Body of pancreas (tissue), 4 donors: ENCODE data around the gene SLC16A7. TPM values are rescaled to one million over a fixed set of nuclear protein-coding genes. Genes with fewer than 3 reads are reported as not detected.

Experiments used
- ATAC-seq: fragments of 150-250 bp; one replicate; pipeline ENCODE4 v1.9.1; 2016
- DNase-seq, 4 donors: peaks; one replicate each; pipeline ENCODE4 v3.0.0-alpha.2; 2019
- H3K27ac ChIP-seq, 4 donors: fragments of 200-600 bp; sonication (generic); 1 replicate in 3 of 4; 2 replicates in 1 of 4; pipeline versions ENCODE4 v1.5.1 to v1.6.1; 2016 to 2019; ENCODE audit warnings: mild to moderate bottlenecking in 1 of 4, mixed read lengths in 1 of 4, moderate library complexity in 1 of 4
- H3K27me3 ChIP-seq, 2 donors: fragments of 200-600 bp; sonication (generic); one replicate each; pipeline ENCODE4 v1.6.0; 2016; ENCODE audit warnings: mild to moderate bottlenecking in 1 of 2
- H3K36me3 ChIP-seq, 2 donors: fragments of 200-600 bp; sonication (generic); replicated peaks in 1 of 2; 2 replicates each; pipeline ENCODE4 v1.5.1; 2016; ENCODE audit warnings: low read depth in 2 of 2; ENCODE audit not compliant: insufficient read depth in 1 of 2
- H3K4me1 ChIP-seq: fragments of 200-600 bp; sonication (generic); one replicate; pipeline ENCODE4 v1.6.0; 2016
- H3K4me3 ChIP-seq, 2 donors: fragments of 200-600 bp; sonication (generic); 1 replicate in 1 of 2; 2 replicates in 1 of 2; pipeline ENCODE4 v1.5.1; 2016 to 2019
- H3K9me3 ChIP-seq, 3 donors: fragments of 200-600 bp; sonication (generic); 1 replicate in 2 of 3; 2 replicates in 1 of 3; pipeline ENCODE4 v1.5.1; 2016
- CTCF ChIP-seq, 7 experiments: fragments of 450-650 bp in 4 of 7; fragments of 200-600 bp in 3 of 7; sonication (generic) in 3 of 7; IDR thresholded peaks; one replicate each; pipeline ENCODE4 v1.5.1; 2016 to 2019; ENCODE audit warnings: antibody characterized with exemption in 7 of 7
- POLR2A ChIP-seq, 3 donors: fragments of 450-650 bp; IDR thresholded peaks; one replicate each; pipeline ENCODE4 v1.6.1; 2016; ENCODE audit warnings: antibody characterized with exemption in 3 of 3, mild to moderate bottlenecking in 2 of 3
- WGBS, 2 donors: methylation state at CpG; one replicate each; pipeline ENCODE4 v1.1.5; 2017; 5-methylcytosine and 5-hydroxymethylcytosine counted together
- intact Hi-C: fragments of 100-400 bp; cut with DNase I; formaldehyde crosslinking; loops from one replicate; pipeline ENCODE4 v1.15.1; 2023
- total RNA-seq, 2 donors: library from RNA; depleted of rRNA; stranded (reverse); fragments of >200 nt; gene quantifications; one replicate each; pipeline ENCODE4 v1.1.0, GENCODE V29; 2016

Gene SLC16A7
- total RNA-seq, 2 donors from 2014 or later: 36.8 to 50.4 TPM

GRCh38 chr12:59627582-59627981 is 31.8 kb downstream of the SLC16A7 start:
- no peaks in the 10 kb centered on the region for H3K27me3 ChIP-seq
- intact Hi-C loops: no loop called here
- TF ChIP-seq POLR2A (IDR thresholded peaks at IDR 0.05): no peak
- TF ChIP-seq CTCF (IDR thresholded peaks at IDR 0.05): no peak
- H3K27ac ChIP-seq: no peak overlapping the region
- H3K9me3 ChIP-seq: no peaks in the 10 kb centered on the region
- DNase-seq: no peak
- no peak overlapping the region for H3K4me3 ChIP-seq
- no peak for ATAC-seq
- peaks cover 4% of the 10 kb centered on the region for H3K4me1 ChIP-seq
- H3K36me3 ChIP-seq: no peaks in the 10 kb centered on the region

- DNase-seq (no peak), ATAC-seq (no peak)
- no peaks in the 10 kb centered on the region for H3K36me3 ChIP-seq
- peaks cover 5% of the 10 kb centered on the region for H3K4me1 ChIP-seq
- 94 to 98% methylated on average over 3 of the region's 3 CpGs for WGBS, 2 donors
- intact Hi-C loops: no loop called here
- H3K27me3 ChIP-seq: no peaks in the 10 kb centered on the region
- no peak overlapping the region for H3K4me3 ChIP-seq
- no peak overlapping the region for H3K27ac ChIP-seq
- TF ChIP-seq CTCF (IDR thresholded peaks at IDR 0.05): no peak
- TF ChIP-seq POLR2A (IDR thresholded peaks at IDR 0.05): no peak
- no peaks in the 10 kb centered on the region for H3K9me3 ChIP-seq
Observed at GRCh38 chr12:59629890-59630289, 34.1 kb downstream of the SLC16A7 start.

GRCh38 chr12:59632408-59632807 is 36.6 kb downstream of the SLC16A7 start:
- H3K36me3 ChIP-seq: no peaks in the 10 kb centered on the region
- no peak overlapping the region for H3K27ac ChIP-seq
- 46 to 56% methylated on average over 1 of the region's 1 CpG for WGBS, 2 donors
- no peak for TF ChIP-seq POLR2A (IDR thresholded peaks at IDR 0.05)
- H3K27me3 ChIP-seq: no peaks in the 10 kb centered on the region
- DNase-seq: no peak
- no peaks in the 10 kb centered on the region for H3K9me3 ChIP-seq
- no peak overlapping the region for H3K4me3 ChIP-seq
- intact Hi-C loops: no loop called here
- peaks cover 5% of the 10 kb centered on the region for H3K4me1 ChIP-seq
- ATAC-seq: no peak

- Histone ChIP-seq H3K36me3 (no peaks in the 10 kb centered on the region), H3K4me1 (peaks cover 5% of the 10 kb centered on the region), H3K4me3 (no peak overlapping the region), H3K27ac (no peak overlapping the region), H3K27me3 (no peaks in the 10 kb centered on the region), H3K9me3 (no peaks in the 10 kb centered on the region)
- TF ChIP-seq CTCF (IDR thresholded peaks at IDR 0.05) (no peak), POLR2A (IDR thresholded peaks at IDR 0.05) (no peak)
- ATAC-seq (no peak), DNase-seq (no peak)
- WGBS, 2 donors: 68 to 72% methylated on average over 1 of the region's 1 CpG
- intact Hi-C loops: no loop called here
Observed at GRCh38 chr12:59634254-59634653, 38.4 kb downstream of the SLC16A7 start.

GRCh38 chr12:59636945-59637691 is 41.3 kb downstream of the SLC16A7 start:
- no peak for ATAC-seq

More at GRCh38 chr12:59636945-59637691, 41.3 kb downstream of the SLC16A7 start:
- 82 to 86% methylated on average over 5 of the region's 5 CpGs for WGBS, 2 donors
- H3K27ac ChIP-seq: no peak overlapping the region
- H3K36me3 ChIP-seq: no peaks in the 10 kb centered on the region
- H3K27me3 ChIP-seq: no peaks in the 10 kb centered on the region
- H3K4me1 ChIP-seq: peaks cover 5% of the 10 kb centered on the region
- DNase-seq: no peak
- no peak overlapping the region for H3K4me3 ChIP-seq
- TF ChIP-seq POLR2A (IDR thresholded peaks at IDR 0.05) (no peak), CTCF (IDR thresholded peaks at IDR 0.05) (no peak)
- H3K9me3 ChIP-seq: no peaks in the 10 kb centered on the region
- intact Hi-C loops: no loop called here
